LNCaP clone FGC (cell line): Measurements from ENCODE around the gene APBA3.

Experiments used
- DNase-seq: peaks from one replicate; pipeline ENCODE4 v3.0.0-alpha.2; 2011; ENCODE audit warnings: low read depth
- H3K4me3 ChIP-seq: 2 replicates; pipeline ENCODE4 v1.5.1; 2011; ENCODE audit warnings: mild to moderate bottlenecking, low read depth, low read length, control low read depth
- TF ChIP-seq, protein P1 (sequence below): IDR thresholded peaks from 2 replicates; pipeline ENCODE4 v1.5.1; 2012; ENCODE audit warnings: mild to moderate bottlenecking; ENCODE audit not compliant: control insufficient read depth, insufficient read depth; ENCODE audit errors: extremely low read depth

The APBA3 gene

DNA sequence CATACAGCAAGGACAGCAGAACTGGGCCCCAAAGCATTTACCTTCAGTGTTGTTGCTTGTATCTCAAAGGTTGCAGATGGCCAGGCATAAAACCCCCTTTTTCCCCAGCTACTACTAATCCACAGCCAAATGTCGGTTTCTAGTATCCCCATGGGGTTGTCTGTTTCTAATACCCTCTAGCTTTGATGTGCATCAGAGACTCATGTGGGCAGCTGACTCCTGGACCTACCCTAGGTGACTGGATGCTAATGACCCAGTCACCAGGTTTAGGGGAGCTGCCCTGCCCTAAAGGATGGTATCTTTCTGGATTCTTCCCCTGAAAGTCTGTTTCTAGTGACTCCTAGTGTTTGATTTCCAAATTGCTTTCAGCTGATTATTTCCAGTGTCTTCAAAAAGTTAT, 29.4 kb downstream of the APBA3 start:
- DNase-seq, result no peak
- TF ChIP-seq, protein P1, sequence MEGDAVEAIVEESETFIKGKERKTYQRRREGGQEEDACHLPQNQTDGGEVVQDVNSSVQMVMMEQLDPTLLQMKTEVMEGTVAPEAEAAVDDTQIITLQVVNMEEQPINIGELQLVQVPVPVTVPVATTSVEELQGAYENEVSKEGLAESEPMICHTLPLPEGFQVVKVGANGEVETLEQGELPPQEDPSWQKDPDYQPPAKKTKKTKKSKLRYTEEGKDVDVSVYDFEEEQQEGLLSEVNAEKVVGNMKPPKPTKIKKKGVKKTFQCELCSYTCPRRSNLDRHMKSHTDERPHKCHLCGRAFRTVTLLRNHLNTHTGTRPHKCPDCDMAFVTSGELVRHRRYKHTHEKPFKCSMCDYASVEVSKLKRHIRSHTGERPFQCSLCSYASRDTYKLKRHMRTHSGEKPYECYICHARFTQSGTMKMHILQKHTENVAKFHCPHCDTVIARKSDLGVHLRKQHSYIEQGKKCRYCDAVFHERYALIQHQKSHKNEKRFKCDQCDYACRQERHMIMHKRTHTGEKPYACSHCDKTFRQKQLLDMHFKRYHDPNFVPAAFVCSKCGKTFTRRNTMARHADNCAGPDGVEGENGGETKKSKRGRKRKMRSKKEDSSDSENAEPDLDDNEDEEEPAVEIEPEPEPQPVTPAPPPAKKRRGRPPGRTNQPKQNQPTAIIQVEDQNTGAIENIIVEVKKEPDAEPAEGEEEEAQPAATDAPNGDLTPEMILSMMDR, result no peak
- no peak overlapping the region for H3K4me3 ChIP-seq

- H3K4me3 ChIP-seq, result no peak overlapping the region
- TF ChIP-seq, protein P1, result no peak
- DNase-seq, result no peak
Measured at GRCh38 chr19:3730457-3730958, 31.0 kb downstream of the APBA3 start.

- no peak overlapping the region for H3K4me3 ChIP-seq
- TF ChIP-seq, protein P1, result no peak
- DNase-seq, result no peak
Measured at GRCh38 chr19:3725640-3726310, 35.7 kb downstream of the APBA3 start.

DNA sequence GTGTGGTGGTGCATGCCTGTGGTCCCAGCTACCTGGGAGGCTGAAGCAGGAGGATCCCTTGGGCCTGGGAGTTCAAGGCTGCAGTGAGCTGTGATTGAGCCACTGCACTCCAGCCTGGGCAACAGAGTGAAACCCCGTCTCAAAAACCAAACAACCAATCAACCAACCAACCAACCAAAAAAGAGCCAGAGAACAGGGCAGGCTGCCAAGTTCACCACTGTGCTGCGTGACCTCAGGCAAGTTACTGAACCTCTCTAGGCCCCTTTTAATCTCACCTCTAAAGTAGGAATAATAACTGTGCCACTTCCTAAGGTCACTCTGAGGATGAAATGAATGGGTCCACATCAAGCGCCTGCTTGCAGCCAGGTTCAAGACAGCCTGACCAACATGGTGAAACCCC, 36.4 kb downstream of the APBA3 start:
- H3K4me3 ChIP-seq, result no peak overlapping the region
- TF ChIP-seq, protein P1, result no peak
- DNase-seq, result no peak

DNA sequence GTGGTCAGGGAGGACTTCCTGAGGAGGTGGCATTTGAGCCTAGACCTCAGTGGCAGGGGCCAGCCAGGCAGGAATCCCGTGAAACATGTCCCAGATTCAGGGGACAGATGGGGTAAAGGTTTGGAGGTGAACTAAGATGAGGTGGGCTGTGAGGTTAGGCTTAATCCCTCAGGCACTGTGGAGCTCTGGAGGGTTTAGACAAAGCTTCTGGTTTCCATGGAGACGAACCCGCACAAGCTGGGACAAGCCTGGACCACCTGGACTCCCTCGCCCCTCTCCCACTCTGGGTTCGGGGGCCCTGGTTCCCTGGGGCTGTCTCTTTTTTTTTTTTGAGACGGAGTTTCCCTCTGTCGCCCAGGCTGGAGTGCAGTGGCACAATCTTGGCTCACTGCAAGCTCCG, 37.6 kb downstream of the APBA3 start:
- TF ChIP-seq, protein P1, result no peak
- DNase-seq, result no peak
- H3K4me3 ChIP-seq, result no peak overlapping the region

- no peak for DNase-seq
- H3K4me3 ChIP-seq, result no peak overlapping the region
- TF ChIP-seq, protein P1, result no peak
Measured at GRCh38 chr19:3723110-3723488, 38.4 kb downstream of the APBA3 start.
